ENCODE measurements around the gene PLLP. TPM values are rescaled to one million over a fixed set of nuclear protein-coding genes. Genes with fewer than 3 reads are reported as not detected.

PLLP gene
- total RNA-seq, 2 donors from 2014 or later = 3.1 to 8.6 TPM

DNA sequence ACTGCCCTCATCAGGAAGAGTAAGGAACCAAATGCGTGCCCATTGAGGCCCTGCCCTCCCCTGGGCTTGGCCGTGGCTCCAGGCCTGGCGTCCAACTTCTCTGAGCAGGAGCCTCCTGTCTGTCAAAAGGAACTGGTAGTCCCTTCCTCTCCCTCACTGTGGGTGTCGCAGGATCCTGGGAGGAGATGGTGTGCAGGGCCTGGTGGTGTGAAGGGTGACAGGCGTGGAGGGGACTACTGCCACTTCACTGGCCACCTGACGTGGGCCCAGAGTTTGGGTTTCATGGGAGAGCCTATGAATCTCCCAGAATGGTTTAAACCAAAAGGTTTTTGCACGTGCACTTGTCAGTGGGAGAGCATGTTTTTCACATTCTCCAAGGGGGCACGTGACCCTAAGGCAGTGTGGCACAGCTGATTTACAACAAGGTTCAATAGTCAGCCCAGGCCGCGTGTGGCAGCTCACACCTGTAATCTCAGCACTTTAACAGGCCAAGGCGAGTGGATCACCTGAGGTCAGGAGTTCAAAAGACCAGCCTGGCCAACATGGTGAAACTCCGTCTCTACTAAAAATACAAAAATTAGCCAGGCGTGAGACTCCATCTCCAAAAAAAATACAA, 26.9 kb downstream of the PLLP start:
- no peak overlapping the region for H3K4me3 ChIP-seq
- H3K36me3 ChIP-seq = peaks cover 17% of the 10 kb centered on the region
- H3K4me1 ChIP-seq (ENCODE audit: control insufficient read depth in 1 of 2, low read depth in 2 of 2) = no peaks in the 10 kb centered on the region
- ATAC-seq (ENCODE audit: insufficient number of reproducible peaks, low FRiP score, low read depth) (no peak), DNase-seq (ENCODE audit: low spot score) (no peak)
- H3K27ac ChIP-seq = no peak overlapping the region
- no peaks in the 10 kb centered on the region for H3K9me3 ChIP-seq
- TF ChIP-seq, protein P1, sequence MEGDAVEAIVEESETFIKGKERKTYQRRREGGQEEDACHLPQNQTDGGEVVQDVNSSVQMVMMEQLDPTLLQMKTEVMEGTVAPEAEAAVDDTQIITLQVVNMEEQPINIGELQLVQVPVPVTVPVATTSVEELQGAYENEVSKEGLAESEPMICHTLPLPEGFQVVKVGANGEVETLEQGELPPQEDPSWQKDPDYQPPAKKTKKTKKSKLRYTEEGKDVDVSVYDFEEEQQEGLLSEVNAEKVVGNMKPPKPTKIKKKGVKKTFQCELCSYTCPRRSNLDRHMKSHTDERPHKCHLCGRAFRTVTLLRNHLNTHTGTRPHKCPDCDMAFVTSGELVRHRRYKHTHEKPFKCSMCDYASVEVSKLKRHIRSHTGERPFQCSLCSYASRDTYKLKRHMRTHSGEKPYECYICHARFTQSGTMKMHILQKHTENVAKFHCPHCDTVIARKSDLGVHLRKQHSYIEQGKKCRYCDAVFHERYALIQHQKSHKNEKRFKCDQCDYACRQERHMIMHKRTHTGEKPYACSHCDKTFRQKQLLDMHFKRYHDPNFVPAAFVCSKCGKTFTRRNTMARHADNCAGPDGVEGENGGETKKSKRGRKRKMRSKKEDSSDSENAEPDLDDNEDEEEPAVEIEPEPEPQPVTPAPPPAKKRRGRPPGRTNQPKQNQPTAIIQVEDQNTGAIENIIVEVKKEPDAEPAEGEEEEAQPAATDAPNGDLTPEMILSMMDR (IDR thresholded peaks at IDR 0.05) = no peak
- H3K27me3 ChIP-seq (replicated peaks; ENCODE audit: insufficient read depth) = no peaks in the 10 kb centered on the region

DNA sequence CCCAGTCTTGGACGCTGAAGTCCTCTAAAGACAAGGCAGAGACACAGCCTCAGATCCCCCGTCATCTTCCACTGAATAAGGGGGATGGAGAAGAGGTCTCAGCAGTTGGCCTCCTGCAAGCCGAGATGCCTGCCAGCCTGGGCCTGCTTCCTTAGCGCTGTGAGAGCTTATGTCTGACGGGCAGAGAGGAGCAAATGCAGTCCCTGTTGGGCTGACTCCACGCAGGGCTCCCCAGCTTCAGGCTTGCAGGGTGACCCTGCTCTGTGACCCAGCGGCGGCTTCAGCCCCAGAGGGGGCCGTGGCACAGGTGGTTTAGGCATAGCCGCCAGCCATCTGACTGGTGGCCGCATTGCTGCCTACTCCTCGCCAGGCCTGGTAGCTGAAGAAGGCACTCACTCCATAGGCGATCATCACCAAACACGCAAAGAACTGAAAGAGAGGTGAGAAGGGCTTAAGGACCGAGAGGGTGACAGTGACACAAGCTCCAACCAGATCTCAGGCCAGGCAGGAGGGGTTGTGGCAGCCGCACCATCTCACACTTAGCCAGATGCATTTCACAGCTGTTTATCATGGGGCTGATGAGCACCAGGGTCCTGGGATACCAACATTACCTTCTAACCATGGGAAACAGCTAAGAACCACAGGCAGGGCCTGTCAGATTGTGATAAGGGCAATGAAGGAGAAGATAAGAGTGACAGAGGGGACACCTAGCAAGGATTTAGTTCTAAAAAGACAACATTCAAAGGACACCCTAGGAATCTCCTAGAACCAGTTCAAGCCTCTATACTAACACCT, 27.7 kb downstream of the PLLP start:
- H3K27me3 ChIP-seq (replicated peaks; ENCODE audit: insufficient read depth) = no peaks in the 10 kb centered on the region
- H3K4me1 ChIP-seq (ENCODE audit: control insufficient read depth in 1 of 2, low read depth in 2 of 2) = no peaks in the 10 kb centered on the region
- no peak overlapping the region for H3K4me3 ChIP-seq
- ATAC-seq (ENCODE audit: insufficient number of reproducible peaks, low FRiP score, low read depth) (no peak), DNase-seq (ENCODE audit: low spot score) (no peak)
- no peaks in the 10 kb centered on the region for H3K9me3 ChIP-seq
- TF ChIP-seq, protein P1 (IDR thresholded peaks at IDR 0.05) = no peak
- peaks cover 25% of the 10 kb centered on the region for H3K36me3 ChIP-seq
- no peak overlapping the region for H3K27ac ChIP-seq

DNA sequence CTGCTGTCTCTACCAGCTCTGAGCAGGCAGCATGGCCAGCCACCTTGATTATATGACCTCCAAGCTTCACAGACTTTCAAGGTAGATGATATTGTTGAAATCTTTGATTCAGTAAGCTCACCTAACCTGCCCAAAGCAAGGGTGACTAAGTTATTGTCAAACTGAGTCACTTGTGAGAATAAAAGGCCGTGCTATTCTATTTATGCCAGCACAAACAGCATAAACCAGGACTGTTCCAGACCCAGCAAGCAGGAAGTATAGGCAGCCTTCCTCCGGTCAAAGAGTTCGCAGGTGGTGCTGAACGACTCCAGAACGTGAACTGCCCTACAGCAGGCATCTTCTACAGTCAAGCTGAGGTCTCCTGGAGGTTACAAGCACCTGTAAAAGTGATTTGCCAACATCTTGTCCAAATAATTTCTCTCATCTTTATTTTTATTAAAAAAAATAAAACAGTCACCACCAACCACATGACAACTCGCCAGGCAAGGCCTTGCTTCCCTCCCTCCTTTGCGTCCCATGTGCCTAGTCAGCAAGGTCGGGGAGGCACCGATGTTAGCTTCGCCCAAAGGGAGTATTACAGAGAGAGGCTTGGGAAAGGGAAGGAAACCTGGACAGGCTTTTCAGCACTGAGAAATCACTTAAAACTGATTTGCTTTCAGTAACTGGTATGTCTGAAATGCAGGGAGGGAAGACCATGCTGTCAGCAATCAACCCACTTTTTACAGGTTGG, 28.6 kb downstream of the PLLP start:
- DNase-seq (ENCODE audit: low spot score) = no peak
- ATAC-seq (ENCODE audit: insufficient number of reproducible peaks, low FRiP score, low read depth) = no peak
- peaks cover 25% of the 10 kb centered on the region for H3K36me3 ChIP-seq
- H3K4me1 ChIP-seq (ENCODE audit: control insufficient read depth in 1 of 2, low read depth in 2 of 2) = no peaks in the 10 kb centered on the region
- H3K4me3 ChIP-seq = no peak overlapping the region
- TF ChIP-seq, protein P1 (IDR thresholded peaks at IDR 0.05) = no peak
- H3K27me3 ChIP-seq (replicated peaks; ENCODE audit: insufficient read depth) = no peaks in the 10 kb centered on the region
- H3K9me3 ChIP-seq = no peaks in the 10 kb centered on the region
- H3K27ac ChIP-seq = no peak overlapping the region

DNA sequence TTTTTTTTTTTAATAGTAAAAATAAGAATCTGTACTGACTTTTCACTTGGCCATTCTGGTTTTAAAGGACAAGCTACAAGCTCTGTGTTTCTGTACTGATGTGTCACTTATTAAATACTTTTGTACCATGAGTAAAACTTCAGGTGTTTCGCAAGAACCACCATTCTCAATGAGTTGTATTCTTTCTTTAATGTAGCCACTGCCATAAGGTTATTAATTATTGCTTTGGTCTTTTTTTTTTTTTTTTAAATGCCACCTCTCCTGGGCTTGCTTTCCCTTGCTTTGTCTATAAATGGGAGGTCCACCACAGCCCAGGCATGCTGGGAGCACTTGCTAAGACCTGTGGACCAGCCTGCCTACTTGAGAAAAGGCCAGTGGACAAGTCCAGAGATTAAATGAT, 31.0 kb downstream of the PLLP start:
- DNase-seq (ENCODE audit: low spot score) (no peak), ATAC-seq (ENCODE audit: insufficient number of reproducible peaks, low FRiP score, low read depth) (no peak)
- TF ChIP-seq, protein P1 (IDR thresholded peaks at IDR 0.05) = no peak
- no peak overlapping the region for H3K4me3 ChIP-seq
- H3K27ac ChIP-seq = no peak overlapping the region
- no peaks in the 10 kb centered on the region for H3K9me3 ChIP-seq
- no peaks in the 10 kb centered on the region for H3K27me3 ChIP-seq (replicated peaks; ENCODE audit: insufficient read depth)
- peaks cover 43% of the 10 kb centered on the region for H3K36me3 ChIP-seq
- H3K4me1 ChIP-seq (ENCODE audit: control insufficient read depth in 1 of 2, low read depth in 2 of 2) = no peaks in the 10 kb centered on the region

DNA sequence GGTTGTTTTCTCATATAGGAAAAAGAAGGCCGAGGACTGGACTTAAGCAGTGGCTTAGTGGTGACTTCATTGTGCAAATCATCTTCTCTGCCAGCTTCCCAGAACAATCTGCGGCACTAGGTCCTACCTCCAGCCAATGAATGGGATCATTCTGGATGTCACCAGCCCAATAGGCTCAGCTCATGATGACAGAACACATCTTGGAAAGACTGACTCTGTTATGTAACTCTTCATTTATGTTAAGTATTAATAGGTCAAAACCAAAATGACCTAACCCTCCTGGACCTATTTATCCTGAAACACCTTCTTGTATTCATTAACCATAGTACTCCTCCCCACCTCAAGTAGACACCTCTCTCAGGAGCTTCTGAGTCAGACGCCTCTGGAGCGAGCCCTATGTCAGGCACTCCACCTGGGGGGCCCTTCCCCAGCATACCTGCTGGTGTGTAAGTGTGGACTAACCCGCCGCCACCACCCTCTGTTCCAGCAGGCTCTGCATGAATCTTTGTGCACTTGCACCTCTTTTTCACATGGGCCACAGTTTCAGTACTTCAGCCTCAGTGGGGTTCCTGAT, 32.2 kb downstream of the PLLP start:
- Histone ChIP-seq H3K36me3 (peaks cover 44% of the 10 kb centered on the region), H3K4me1 (ENCODE audit: control insufficient read depth in 1 of 2, low read depth in 2 of 2) (peaks cover 0 to under 1% of the 10 kb centered on the region in 2 donors), H3K4me3 (no peak overlapping the region), H3K27ac (no peak overlapping the region), H3K27me3 (replicated peaks; ENCODE audit: insufficient read depth) (no peaks in the 10 kb centered on the region), H3K9me3 (no peaks in the 10 kb centered on the region)
- ATAC-seq (ENCODE audit: insufficient number of reproducible peaks, low FRiP score, low read depth) (no peak), DNase-seq (ENCODE audit: low spot score) (no peak)
- TF ChIP-seq, protein P1 (IDR thresholded peaks at IDR 0.05) = no peak

Measured in thoracic aorta (tissue), 2 donors.